HCT116 (cell line): ENCODE data around the gene MTHFD2L. TPM values are rescaled to one million over a fixed set of nuclear protein-coding genes. Genes with fewer than 3 reads are reported as not detected.

Experiments
- ATAC-seq: fragments of 200-7000 bp; cut with Tn5 transposase; 2 replicates; pipeline ENCODE4 v1.9.1; 2020; ENCODE audit warnings: mild to moderate bottlenecking, moderate library complexity
- BruUV-seq: library from RNA; stranded (reverse); fragments of 400-500 nt; replicated peaks from 2 replicates; lab custom pipeline; 2021; lab: Mats Ljungman, UMichigan
- CTCF ChIA-PET: fragments of 300-600 bp; sonication (Branson Sonifier 250); formaldehyde crosslinking; loops from one replicate; lab custom pipeline; 2021; ENCODE audit warnings: antibody characterized with exemption; lab: Charles Lee
- POLR2A ChIA-PET: fragments of 300-600, 350-600 bp; sonication (Branson Sonifier 250); formaldehyde crosslinking; loops from one replicate; lab custom pipeline; 2021; ENCODE audit warnings: antibody characterized with exemption; lab: Charles Lee
- RAD21 ChIA-PET, 2 experiments: fragments of 300-600 bp; sonication (Branson Sonifier 250); formaldehyde crosslinking; loops; one replicate each; lab custom pipeline; 2023; ENCODE audit warnings: low total read pairs in 2 of 2; ENCODE audit not compliant: uncharacterized antibody in 2 of 2, unreplicated experiment in 2 of 2, low non-redundant PET in 1 of 2; lab: Charles Lee
- DNase-seq: peaks from one replicate; pipeline ENCODE4 v3.0.0-alpha.2; 2010; ENCODE audit warnings: low read depth, low spot score
- H2AFZ ChIP-seq: fragments of 200-600 bp; shearing (Covaris generic), sonication (generic); 2 replicates; pipeline ENCODE4 v1.6.1; 2017; ENCODE audit warnings: low read depth, mixed run types, mixed read lengths, antibody characterized with exemption, low read length; ENCODE audit not compliant: poor library complexity, severe bottlenecking
- H3K27ac ChIP-seq: 2 replicates; pipeline ENCODE4 v1.5.1; 2012; ENCODE audit warnings: low read depth, low read length
- H3K27me3 ChIP-seq: fragments of 200-600 bp; sonication (generic); 2 replicates; pipeline ENCODE4 v1.6.1; 2016; ENCODE audit warnings: mixed run types, low read length, mixed read lengths; ENCODE audit not compliant: insufficient read depth
- H3K36me3 ChIP-seq, 2 experiments: fragments of 200-500 bp in 1 of 2; fragments of 200-600 bp in 1 of 2; sonication (Bioruptor generic) in 1 of 2; sonication (generic) in 1 of 2; 2 replicates each; pipeline versions ENCODE4 v1.5.1 to v1.6.1; 2014 to 2016; ENCODE audit warnings: low read length in 2 of 2, inconsistent platforms in 1 of 2, mixed read lengths in 1 of 2, mixed run types in 1 of 2; ENCODE audit not compliant: insufficient read depth in 2 of 2, control insufficient read depth in 1 of 2
- H3K4me1 ChIP-seq, 2 experiments: fragments of 200-600 bp in 1 of 2; sonication (generic) in 1 of 2; 2 replicates each; pipeline versions ENCODE4 v1.5.1 to v1.6.1; 2012 to 2017; ENCODE audit warnings: low read length in 2 of 2, inconsistent platforms in 1 of 2, mild to moderate bottlenecking in 1 of 2, mixed read lengths in 1 of 2, mixed run types in 1 of 2, moderate library complexity in 1 of 2; ENCODE audit not compliant: insufficient read depth in 2 of 2, control insufficient read depth in 1 of 2
- H3K4me2 ChIP-seq: fragments of 200-600 bp; sonication (generic); 2 replicates; pipeline ENCODE4 v1.6.1; 2017; ENCODE audit warnings: mixed run types, low read length, mixed read lengths
- H3K4me3 ChIP-seq, 2 experiments: fragments of 200-600 bp in 1 of 2; sonication (generic) in 1 of 2; replicated peaks in 1 of 2; 2 replicates each; pipeline ENCODE4 v1.5.1; 2011 to 2016; ENCODE audit warnings: low read length in 2 of 2, control low read depth in 1 of 2, low read depth in 1 of 2, mild to moderate bottlenecking in 1 of 2, mixed read lengths in 1 of 2, mixed run types in 1 of 2
- H3K79me2 ChIP-seq: fragments of 200-600 bp; sonication (generic); 2 replicates; pipeline ENCODE4 v1.6.1; 2017; ENCODE audit warnings: mild to moderate bottlenecking, mixed run types, low read length, moderate library complexity, mixed read lengths; ENCODE audit not compliant: insufficient read depth
- H3K9ac ChIP-seq: fragments of 200-600 bp; sonication (generic); 2 replicates; pipeline ENCODE4 v1.6.1; 2016; ENCODE audit warnings: low read length, mixed read lengths
- H3K9me2 ChIP-seq: fragments of 200-600 bp; sonication (generic), shearing (Covaris generic); 2 replicates; pipeline ENCODE4 v1.6.1; 2017; ENCODE audit warnings: mixed run types, mild to moderate bottlenecking, moderate library complexity; ENCODE audit not compliant: insufficient read depth
- H3K9me3 ChIP-seq, 2 experiments: fragments of 200-500 bp in 1 of 2; fragments of 200-600 bp in 1 of 2; sonication (Bioruptor generic) in 1 of 2; sonication (generic) in 1 of 2; 2 replicates each; pipeline ENCODE4 v1.6.1; 2014 to 2017; ENCODE audit warnings: low read length in 2 of 2, mixed read lengths in 2 of 2, inconsistent platforms in 1 of 2, low read depth in 1 of 2, mild to moderate bottlenecking in 1 of 2, mixed run types in 1 of 2, moderate library complexity in 1 of 2; ENCODE audit not compliant: control insufficient read depth in 1 of 2, insufficient read depth in 1 of 2
- H4K20me1 ChIP-seq: fragments of 200-600 bp; sonication (generic), shearing (Covaris generic); 2 replicates; pipeline ENCODE4 v1.6.1; 2017; ENCODE audit warnings: mixed run types, mild to moderate bottlenecking, moderate library complexity; ENCODE audit not compliant: insufficient read depth
- FOSL1 ChIP-seq: IDR thresholded peaks from 2 replicates; pipeline ENCODE4 v1.6.1; 2012; ENCODE audit warnings: low read depth
- JUND ChIP-seq: IDR thresholded peaks from 2 replicates; pipeline ENCODE4 v1.6.1; 2012
- SP1 ChIP-seq: IDR thresholded peaks from 2 replicates; pipeline ENCODE4 v1.6.1; 2012; ENCODE audit warnings: low read depth
- SRF ChIP-seq: IDR thresholded peaks from 2 replicates; pipeline ENCODE4 v1.6.1; 2012; ENCODE audit warnings: low read depth
- TCF7L2 ChIP-seq: IDR thresholded peaks from 2 replicates; pipeline ENCODE4 v1.7.0; 2011; ENCODE audit warnings: borderline replicate concordance, inconsistent platforms; ENCODE audit not compliant: insufficient read depth, insufficient read length; ENCODE audit errors: extremely low read depth
- ZBTB33 ChIP-seq: IDR thresholded peaks from 2 replicates; pipeline ENCODE4 v1.6.1; 2011; ENCODE audit warnings: mild to moderate bottlenecking, low read length, moderate library complexity; ENCODE audit not compliant: insufficient replicate concordance; ENCODE audit errors: extremely low read depth
- intact Hi-C: fragments of 100-400 bp; cut with micrococcal nuclease; formaldehyde crosslinking; loops from 2 replicates; pipeline ENCODE4 v1.10.0; 2022
- total RNA-seq: library from RNA; stranded (reverse); gene quantifications from one replicate; pipeline ENCODE4 v1.2.1, GENCODE V29; 2021; ENCODE audit not compliant: unreplicated experiment

Gene MTHFD2L
- total RNA-seq, 1 experiment from 2014 or later: 15.0 TPM

DNA sequence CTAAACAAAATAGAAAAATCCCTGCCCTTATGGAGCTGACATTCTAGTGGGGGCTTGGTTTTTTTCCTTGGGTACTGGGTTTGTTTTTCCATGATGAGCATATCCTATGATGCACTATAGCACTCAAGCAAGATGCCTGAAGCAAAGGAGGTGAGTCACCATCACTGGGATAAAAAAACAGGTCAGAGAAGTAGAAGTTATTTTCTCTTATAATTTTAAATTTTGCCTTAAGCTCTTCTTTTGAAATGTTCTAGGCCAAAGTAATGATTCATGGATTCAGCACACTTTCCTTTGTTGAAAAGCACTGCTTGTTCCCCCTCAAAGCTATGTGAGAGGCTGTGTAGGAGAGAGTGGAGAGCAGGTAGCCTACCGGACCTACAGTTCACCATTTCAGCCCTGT, 43.7 kb upstream of the MTHFD2L start:
- H3K9ac ChIP-seq: no peak overlapping the region
- intact Hi-C loops: no loop called here

GRCh38 chr4:74117024-74117534, 40.8 kb upstream of the MTHFD2L start:
- H3K4me2 ChIP-seq: peak overlapping the region; percentile 52
- peak; percentile 73 for DNase-seq
- CTCF ChIA-PET: interaction anchor here (2.5 kb wide), 1 partner anchor 17 kb away, joined by 9 read pairs; no protein-coding TSS in a partner anchor
- TF ChIP-seq JUND (peak; percentile 79), SP1 (peak; percentile 44), ZBTB33 (no peak), FOSL1 (peak; percentile 86), TCF7L2 (peak; percentile 70)
- TF ChIP-seq, all 23 proteins: peak for 4
- Histone ChIP-seq H2AFZ (peak overlapping the region; percentile 94), H3K9ac (peak overlapping the region; percentile 30; the same call in 1 of the 2 replicates), H3K4me3 (0 out of 4 replicates have a peak overlapping the region, but pooled peaks of 1 of the 2 experiments have one; percentile 5), H4K20me1 (no peaks in the 10 kb centered on the region), H3K27me3 (no peaks in the 10 kb centered on the region), H3K36me3 (no peaks in the 10 kb centered on the region), H3K9me3 (no peaks in the 10 kb centered on the region), H3K4me1 (peaks cover 8 to 29% of the 10 kb centered on the region in 2 experiments; a peak in 3 of 4 replicates), H3K27ac (no peak overlapping the region), H3K79me2 (no peaks in the 10 kb centered on the region), H3K9me2 (no peaks in the 10 kb centered on the region)
- ChIA-PET POLR2A (interaction anchor here (0.6 to 1.1 kb wide), 2 partner anchors 18 kb away, joined by 3 read pairs; partner anchors contain the start of gene CXCL2), RAD21 (no interaction called here)
- intact Hi-C loops: no loop called here
- ATAC-seq: peak; percentile 75
- BruUV-seq: no TSS peak

More for the DNA sequence above, 43.7 kb upstream of the MTHFD2L start:
- no TSS peak for BruUV-seq
- Histone ChIP-seq H3K9me3 (no peaks in the 10 kb centered on the region), H3K4me2 (no peak overlapping the region), H3K79me2 (no peaks in the 10 kb centered on the region), H3K4me1 (peaks cover 17 to 53% of the 10 kb centered on the region in 2 experiments), H3K4me3 (no peak overlapping the region)
- POLR2A ChIA-PET: no interaction called here
- DNase-seq: no peak
- no peak for TF ChIP-seq SRF
- no peak for TF ChIP-seq TCF7L2
- TF ChIP-seq FOSL1: peak; percentile 38; the same call in 1 of the 2 replicates
- TF ChIP-seq, all 23 proteins: peak for 1
- H3K36me3 ChIP-seq: no peaks in the 10 kb centered on the region
- H3K27me3 ChIP-seq: no peaks in the 10 kb centered on the region
- no peak for ATAC-seq
- no peak overlapping the region for H2AFZ ChIP-seq
- H4K20me1 ChIP-seq: no peaks in the 10 kb centered on the region
- ChIA-PET RAD21 (no interaction called here), CTCF (no interaction called here)
- H3K27ac ChIP-seq: no peak overlapping the region
- no peaks in the 10 kb centered on the region for H3K9me2 ChIP-seq
